T-helper 2 cell treated with Interferon-gamma antibody and Interleukin-4, amounts not matched to agents 100 ng/mL and 5 ng/mL, for 36 hours (primary cell): ENCODE results near the gene LRRK1. TPM values are rescaled to one million over a fixed set of nuclear protein-coding genes. Genes with fewer than 3 reads are reported as not detected.

Source experiments
- intact Hi-C: fragments of 100-400 bp; cut with micrococcal nuclease; formaldehyde crosslinking; loops from one replicate; pipeline ENCODE4 v1.15.1; 2023
- total RNA-seq: library from RNA; stranded (reverse); gene quantifications from 2 replicates; pipeline ENCODE4 v1.2.3, GENCODE V29; 2022

Gene LRRK1
- total RNA-seq, 1 donor from 2014 or later: 0.64 TPM

DNA sequence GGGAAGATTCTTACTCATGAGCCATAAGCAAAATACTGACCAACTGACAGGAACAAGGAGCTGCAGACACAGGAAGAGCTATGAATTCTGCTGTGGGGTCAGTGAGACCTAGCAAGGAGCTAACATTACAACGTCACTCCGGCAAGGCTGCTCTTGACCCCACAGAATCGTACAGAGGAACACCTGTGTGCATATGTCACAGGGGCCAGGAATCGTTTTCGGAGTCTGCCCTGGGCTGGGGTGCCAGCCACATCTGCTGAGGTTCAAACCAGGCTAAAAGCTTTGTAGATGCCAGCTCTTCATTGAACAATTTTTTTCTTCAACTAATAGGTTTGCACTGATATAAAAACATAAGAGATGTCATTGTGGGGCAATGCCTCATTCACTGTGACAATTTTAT lies 82.6 kb downstream of the LRRK1 start:
- intact Hi-C loops: no loop called here

DNA sequence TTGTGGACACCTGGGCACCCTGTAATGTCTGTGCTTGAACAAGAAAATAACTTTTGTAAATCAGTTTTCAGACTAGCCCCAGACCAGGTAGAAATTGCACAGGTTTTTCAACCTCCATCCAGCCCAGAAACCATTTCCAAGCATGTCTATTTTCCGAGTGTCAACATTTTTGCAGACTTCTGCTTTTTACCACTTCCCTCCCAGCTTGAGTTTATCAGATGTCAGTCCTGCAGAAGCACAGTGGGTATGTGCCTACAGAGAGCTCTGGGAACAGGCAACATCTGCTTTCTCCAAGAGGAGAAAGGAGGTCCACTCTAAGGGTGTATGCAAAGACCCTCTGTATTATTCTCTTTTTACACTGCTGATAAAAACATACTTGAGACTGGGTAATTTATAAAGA lies 83.9 kb downstream of the LRRK1 start:
- intact Hi-C loops: no loop called here

DNA sequence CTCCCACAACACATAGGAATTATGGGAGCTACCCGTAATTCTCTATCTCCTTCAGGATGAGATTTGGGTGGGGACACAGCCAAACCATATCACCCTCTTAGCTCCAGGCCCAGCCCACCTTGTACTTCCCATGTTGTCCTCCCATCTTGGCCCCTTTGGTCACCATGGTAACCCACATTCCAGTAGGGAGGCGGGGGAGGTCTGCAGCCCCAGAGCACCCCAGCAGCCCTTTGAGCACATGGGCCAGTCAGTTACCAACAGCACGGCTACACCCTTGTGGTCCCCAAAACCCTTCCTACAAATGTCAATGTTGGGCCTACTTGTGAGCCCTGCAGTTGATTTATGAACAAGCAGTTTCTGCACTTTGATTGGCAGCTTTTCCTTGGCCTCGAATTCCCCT lies 84.5 kb downstream of the LRRK1 start:
- intact Hi-C loops: no loop called here

DNA sequence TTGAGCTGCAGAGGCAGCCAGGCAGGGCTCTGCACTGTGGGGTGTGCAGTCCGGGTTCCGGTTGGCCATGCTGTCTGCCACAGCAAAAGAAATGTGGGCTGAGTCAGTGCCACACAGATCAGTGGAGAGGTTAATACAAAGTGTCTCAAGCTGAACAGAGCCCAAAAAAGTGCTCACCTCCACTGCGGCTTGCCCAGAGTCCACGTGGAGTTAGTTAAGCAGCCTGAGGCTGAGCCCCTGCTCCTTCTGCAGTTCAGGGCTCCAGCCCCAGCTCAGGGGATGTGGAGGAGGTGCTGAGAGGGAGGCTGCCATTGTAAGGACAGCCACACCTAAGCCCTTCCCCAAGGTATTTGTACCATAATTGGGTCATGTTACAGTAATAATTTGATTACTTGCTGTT lies 85.3 kb downstream of the LRRK1 start:
- intact Hi-C loops: no loop called here

DNA sequence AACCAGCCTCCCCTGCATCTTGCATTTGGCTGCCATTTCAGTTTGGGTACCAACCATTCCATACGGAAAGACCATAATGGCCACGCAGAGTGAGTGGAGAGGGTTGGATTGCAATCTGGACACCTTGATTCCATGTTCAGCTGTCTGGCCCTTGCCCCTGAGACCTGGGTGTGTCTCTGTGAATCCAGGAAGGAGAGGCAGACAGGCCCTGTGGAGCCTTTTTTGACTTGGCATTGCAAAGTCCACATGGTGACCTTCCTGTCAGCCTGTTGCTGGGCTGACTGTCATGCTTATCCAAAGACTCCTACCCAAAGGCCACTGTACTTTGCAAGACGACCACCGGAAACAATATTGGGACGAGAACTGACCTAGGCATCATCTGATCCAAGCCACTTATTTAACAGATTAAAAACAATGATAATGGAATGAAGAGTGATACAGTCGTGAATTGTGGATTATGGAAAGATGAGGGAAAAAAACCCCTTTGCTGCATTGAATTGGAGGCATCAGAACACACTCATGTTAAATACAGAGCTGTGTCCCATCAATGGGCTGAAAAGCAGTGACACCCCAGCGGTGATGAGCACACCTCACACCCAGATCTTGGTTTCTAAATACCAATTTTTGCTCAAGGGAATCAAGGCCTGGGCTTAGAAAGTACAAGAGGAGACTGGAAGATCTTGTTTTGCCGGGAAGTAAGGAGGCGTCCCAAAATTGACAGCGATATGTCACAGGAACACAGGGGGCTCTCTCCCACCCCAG lies 86.0 kb downstream of the LRRK1 start:
- intact Hi-C loops: loop anchor here (5.0 kb wide), 1 partner anchor 647 kb away; the partner anchor contains the start of gene TM2D3

DNA sequence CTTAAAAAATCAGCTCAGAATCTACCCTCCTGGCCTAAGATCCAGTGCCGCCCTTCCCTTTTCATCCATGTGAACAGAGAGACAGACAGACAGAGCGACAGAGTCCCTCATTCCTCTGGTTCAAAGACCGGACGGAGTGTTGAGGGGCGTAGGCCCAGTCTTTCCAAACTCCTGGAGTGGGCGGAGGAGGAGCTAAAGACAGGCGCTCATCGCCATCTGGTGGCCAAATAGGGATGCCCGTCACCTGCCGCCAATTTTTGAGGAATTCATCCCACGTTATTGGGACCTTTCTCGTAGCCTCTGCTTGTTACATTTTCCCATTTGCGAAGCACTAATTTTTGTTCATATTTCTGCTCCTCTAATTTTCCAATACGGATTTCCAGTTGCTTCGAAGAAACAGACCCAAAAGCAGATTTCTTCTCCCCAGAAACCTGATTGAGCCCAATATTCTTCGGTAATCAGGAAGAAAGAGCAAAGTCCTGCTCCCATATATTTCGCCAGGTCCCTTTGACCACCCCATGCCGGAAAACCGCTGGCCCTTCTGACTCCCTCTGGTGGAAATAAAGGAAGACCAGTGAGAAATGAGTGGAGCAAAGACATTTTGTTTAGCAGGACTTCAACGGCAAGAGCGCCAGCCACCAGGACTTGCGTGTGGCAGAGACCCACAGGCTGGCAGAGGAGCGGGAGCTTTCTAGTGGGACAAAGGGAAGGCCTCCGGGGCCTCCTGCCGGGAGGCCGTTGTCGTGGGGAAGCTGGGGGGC lies 88.0 kb downstream of the LRRK1 start:
- intact Hi-C loops: loop anchor here (1.0 to 5.0 kb wide), 5 partner anchors 89 to 657 kb away; partner anchors contain the start of genes ASB7, LINS1 and TM2D3

DNA sequence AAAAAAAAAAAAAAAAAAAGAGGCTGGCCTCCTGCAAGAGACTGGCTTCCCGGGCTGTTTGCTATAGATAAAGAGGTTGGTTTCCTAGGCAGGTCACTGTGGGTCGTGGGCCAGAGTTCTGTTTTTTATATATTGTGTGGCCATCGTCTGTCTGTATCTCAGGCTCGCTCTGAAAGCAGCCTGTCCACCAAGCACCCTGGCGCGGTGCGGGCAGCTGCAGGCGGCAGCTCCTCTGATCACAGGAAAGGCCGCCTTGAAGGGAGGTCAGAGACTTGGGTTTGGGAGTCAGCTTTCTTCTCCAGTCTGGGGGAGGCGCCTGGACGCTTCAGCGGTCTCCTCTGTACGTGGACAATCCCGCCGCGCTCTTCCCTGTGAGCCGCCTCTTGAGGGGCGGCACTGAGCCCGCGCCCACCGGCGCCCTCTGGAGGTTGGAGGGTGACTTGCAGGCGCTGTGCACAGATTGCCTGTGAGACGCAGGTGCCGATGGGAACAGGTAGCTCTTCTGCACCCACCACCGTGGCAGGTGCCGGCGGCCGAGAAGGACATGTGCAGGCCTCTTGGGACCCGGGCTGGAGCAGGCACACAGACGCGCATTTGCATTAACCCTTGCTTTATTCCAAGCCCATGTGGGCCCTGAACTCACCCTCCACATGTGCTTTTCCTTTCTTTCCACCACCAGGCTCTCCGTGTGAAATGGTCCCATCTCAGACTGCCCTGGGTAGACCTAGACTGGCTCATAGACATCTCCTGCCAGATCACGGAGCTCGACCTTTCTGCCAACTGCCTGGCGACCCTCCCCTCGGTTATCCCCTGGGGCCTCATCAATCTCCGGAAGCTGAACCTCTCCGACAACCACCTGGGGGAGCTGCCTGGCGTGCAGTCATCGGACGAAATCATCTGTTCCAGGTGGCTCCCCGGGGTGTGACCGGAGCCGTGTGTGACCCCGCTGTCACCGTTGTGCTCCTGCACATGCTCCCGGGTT lies 89.3 kb downstream of the LRRK1 start:
- intact Hi-C loops: loop anchor here (1.0 to 5.0 kb wide), 2 partner anchors 380 to 644 kb away; partner anchors contain the start of gene TM2D3

DNA sequence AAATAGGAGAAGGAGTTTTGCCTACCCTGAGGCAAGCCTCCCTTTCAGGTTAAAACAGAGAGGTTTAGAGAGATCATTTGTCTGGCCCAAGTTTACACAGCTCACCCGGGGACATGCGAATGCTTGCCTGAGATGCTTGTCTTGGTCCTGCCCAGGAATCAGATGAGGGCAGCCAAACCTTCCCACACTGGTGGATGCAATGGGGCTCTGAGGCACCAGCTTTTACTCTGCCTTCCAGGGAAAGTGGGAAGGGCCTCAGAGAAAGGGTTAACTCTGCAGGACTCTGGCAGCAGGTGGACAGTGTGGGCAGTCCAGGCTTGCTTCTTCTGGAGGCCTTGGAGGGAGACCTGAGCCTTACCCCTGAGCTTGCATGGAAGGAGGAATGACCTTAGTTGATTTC lies 90.0 kb downstream of the LRRK1 start:
- intact Hi-C loops: loop anchor here (5.0 kb wide), 1 partner anchor 643 kb away; the partner anchor contains the start of gene TM2D3

DNA sequence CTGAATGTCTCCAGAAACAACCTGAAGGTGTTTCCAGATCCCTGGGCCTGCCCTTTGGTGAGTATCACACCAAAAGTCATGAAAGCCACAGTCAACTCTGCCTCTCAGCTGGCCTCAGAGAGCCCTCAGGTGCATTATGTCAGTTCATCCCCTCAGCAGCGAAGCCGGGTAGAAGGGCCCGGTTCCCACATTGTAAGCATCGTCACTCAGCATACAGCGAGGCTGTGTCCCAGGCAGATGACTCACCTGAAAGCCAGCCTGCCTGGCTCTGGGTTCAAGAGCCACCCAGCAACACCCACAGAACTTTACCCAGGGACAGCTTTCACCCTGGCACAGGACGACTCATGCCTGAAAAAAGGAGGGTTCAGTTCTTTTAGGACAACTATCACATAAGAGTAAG lies 91.6 kb downstream of the LRRK1 start:
- intact Hi-C loops: no loop called here

DNA sequence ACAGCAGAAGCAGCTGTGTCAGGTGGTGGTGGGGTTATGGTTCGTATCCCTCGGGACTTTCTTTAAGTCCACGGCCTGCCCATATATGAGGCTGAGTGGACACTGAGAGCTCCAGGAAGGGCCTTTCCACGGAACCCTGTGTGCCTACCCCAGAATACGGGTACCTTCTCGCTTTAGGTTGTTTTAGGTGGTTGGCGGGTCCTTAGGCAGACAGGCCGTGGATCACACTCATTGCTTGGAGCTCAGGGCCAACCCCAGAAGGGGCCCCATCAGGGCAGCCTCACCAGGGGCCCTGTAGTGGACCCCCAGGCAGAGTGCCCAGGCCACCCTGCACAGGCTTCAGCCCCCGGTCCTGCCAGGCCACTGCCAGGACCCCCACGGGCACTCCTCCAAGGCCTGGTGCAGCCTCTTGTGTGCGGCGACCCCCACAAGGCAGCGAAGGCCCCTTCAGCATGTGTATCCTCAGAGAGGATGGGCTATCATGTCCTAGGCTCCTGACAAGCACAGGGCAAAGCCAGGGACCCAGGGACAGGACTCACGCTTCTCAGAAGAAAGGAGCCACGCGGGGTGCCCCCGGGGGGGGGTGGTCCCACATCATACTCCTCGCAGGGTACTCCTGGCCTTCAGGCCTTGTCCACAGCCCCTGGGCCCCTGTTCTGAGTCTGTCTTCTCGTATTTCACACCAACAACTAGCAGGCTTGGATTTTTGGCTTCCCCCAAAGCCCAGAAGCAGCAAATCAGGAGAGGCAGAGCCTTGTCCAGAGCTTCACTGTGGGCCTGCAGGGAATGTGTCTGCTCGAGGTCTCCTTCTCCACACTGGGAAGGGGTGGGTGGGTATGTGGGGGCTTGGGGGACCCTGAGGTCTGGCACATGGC lies 93.4 kb downstream of the LRRK1 start:
- intact Hi-C loops: no loop called here

DNA sequence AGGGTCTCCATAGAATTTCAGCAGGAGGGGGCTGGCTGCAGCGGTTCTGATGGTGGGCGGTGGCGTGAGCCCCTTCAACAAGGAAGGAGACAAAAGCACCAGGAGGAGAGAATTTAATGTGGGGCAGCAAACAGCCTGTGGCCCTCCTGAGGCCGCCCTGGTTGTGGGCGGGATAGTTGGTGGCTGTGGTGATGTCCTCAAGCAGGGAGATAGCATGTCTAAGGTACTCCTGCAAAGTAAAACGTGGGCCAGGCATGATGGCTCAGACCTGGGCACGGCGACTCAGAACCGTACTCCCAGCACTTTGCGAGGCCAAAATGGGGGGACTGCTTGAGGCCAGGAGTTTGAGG lies 94.0 kb downstream of the LRRK1 start:
- intact Hi-C loops: no loop called here

DNA sequence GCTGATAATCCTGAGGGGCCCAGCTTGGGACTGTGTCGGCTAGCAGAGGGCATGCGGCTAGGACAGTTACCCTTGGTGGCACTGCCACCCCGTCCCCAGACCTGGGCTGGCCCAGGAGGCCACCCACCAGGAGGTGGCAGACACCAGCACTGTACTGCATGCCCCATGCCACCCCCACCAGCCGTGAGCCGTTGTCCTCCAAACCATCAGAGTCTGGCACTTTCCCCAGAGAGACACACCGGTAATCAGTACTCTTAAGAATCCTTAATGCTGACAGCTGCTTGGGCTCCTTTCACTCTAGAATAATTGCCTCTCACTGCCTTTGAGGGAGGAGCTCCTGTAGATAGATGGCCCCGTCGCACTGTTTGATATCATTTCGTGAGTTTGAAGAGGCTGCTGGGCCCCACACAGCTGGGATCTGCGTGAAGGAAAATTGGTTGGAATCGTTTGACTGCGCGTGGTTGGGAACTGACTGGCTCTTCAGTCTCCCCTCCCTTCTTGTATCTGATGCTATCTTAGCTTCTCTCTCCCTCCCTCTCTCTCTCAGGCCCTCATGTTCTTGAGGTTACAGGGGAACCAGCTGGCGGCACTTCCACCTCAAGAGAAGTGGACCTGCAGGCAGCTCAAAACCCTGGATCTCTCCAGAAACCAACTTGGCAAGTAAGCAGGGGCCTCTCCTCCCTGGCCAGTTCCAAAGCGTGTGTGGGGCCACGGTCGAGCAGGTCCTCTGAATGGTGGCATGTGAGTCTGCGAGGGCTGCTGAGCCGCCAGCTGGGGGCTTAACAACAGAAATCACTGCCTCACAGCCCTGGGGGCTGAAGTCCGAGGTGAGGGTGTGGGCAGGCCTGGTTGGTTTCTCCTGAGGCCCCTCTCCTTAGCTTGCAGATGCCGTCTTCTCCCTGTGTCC lies 94.9 kb downstream of the LRRK1 start:
- intact Hi-C loops: loop anchor here (2.0 kb wide), 1 partner anchor 75 kb away; no protein-coding TSS in a partner anchor

DNA sequence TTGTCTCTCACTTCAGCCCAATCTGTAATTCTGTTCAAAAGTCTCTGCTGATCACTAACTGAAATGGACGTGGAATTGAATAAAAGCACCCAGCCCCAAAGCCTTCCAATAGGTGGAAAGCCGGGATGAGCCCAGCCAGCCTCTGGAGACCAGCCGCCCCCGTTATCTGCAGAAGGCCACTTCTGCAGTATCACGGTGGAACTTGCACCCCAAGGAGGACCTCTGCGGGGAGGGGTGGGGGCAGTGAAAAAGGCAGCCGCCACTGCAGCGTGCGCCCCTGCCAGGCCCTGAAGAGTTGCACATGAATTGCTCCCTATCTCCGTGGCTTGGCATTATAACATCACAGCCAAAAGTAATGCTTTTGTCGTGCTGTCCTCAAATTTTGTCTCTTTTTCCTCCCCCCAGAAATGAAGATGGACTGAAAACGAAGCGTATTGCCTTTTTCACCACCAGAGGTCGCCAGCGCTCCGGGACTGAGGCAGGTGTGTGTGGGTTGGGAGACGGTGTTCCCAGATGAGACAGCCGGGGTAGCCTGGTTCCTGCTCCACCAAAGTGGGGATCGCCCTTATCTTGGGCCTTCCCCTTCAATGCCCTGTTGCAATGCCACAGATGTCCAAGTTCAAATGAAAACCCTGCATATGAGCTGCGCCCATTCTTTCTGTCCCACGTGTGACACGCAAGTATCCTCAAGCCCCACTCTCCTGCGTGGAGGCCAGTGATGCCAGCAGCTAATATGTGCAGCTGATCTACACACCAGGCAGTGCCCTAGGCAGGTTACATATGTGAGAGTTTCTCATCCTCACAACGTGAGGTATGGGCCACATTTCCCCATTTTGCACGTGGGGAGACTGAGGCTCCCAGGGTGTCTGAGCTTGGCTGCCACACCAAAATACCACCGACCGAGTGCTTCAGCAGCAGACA lies 96.0 kb downstream of the LRRK1 start:
- intact Hi-C loops: loop anchor here (1.0 to 5.0 kb wide), 3 partner anchors 74 to 262 kb away; partner anchors contain the start of gene SELENOS

DNA sequence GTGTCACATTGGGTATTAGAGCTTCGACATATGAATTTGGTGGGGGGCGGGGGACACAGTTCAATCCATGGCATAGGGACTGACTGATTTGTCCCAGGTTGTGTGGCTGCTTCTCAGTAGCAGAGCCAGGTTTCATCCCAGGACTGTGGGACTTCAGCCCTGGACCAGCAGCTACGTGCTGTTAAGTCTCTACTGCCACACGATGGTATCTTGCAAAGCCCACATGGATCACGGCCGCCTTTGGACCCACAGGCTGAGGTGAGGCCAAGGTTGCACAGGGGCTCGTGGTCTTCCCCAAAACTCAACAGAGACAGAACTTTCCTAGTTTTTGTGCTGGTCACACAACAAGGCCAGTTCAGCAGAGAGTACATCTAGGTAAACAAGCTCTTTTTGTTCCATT lies 97.4 kb downstream of the LRRK1 start:
- intact Hi-C loops: loop anchor here (5.0 kb wide), 1 partner anchor 261 kb away; the partner anchor contains the start of gene SELENOS

DNA sequence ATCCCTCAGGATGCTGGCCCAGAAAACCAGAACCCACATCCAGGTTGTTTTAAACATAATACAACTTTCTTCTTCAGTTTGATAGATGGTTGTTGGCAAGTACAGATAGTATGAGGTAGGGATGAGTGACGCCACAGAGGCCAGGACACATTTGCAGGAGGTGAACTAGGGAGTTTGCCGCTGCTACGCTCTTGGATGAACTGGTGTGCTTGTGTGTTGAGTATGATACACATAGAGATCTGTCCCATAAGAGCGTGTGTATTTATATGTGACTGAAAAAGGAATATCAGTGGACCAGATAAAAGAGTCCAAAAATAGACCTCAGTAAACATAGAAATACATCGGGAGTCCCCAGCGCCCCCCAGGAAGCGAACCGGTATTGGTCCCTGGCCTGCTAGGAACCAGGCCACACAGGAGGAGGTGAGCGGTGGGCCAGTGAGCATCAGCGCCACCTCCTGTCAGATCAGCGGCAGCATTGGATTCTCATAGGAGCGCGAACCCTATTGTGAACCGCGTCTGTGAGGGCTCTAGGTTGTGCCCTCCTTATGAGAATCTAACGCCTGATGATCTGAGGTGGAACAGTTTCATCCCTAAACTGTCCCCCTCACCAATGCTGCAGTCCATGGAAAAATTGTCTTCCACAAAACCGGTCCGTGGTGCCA lies 98.1 kb downstream of the LRRK1 start:
- intact Hi-C loops: loop anchor here (5.0 kb wide), 1 partner anchor 260 kb away; the partner anchor contains the start of gene SELENOS

DNA sequence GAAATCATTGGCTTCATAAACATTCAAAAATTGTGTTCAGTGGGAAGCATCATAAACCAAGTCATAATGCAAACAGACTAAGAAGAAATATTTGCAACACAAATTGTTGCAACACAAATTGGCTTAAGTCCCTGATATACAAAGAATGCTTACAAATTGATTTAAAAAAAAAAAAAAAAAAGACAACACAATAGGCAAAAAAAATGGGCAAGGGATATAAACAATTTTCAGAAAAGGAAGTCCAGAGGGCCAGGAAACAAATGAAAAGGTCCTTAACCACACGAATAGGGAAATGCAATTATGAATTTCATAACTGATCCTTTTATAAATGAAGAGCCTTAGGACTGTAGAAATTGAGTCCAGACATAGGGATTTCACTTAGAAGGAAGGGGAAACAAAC lies 98.9 kb downstream of the LRRK1 start:
- intact Hi-C loops: loop anchor here (5.0 kb wide), 1 partner anchor 259 kb away; the partner anchor contains the start of gene SELENOS

DNA sequence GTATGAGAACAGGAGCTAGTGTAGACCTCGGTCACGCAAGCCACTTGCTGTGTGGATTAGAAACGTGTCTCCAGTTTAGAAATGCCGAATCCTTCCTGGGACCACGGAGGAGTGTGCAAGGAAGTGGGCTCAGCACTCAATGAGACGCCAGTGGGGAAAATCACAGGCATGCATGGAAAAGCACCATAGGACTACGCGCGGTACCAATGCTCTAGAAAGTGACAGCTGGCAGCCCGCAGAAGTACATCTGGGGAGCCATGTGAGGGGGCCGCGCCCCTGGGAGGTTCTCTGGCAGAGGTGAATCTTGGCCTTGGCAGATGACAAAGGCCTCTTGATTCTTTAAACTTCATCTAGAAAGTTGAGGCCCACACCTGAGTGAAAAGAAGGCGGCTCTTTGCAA lies 99.3 kb downstream of the LRRK1 start:
- intact Hi-C loops: loop anchor here (5.0 kb wide), 1 partner anchor 259 kb away; the partner anchor contains the start of gene SELENOS
